Activated CD4-positive, alpha-beta T cell treated with anti-CD3 and anti-CD28 coated beads, Interleukin-2, amount 10 ng/mL, durations not matched to agents 7 days and 5 days (primary cell): ENCODE measurements around the gene TDRD3. TPM values are rescaled to one million over a fixed set of nuclear protein-coding genes. Genes with fewer than 3 reads are reported as not detected.
A peak's percentile ranks its signal among the peaks of the same experiment; 100 is the strongest.
"Not testable (repeated sequence)": the region's sequence is repeated elsewhere in the genome, so short reads cannot be mapped to it uniquely, and the experiment has no call there.

ENCODE experiments used
- CTCF ChIA-PET: fragments of 350-600 bp; sonication (Branson Sonifier 250); formaldehyde crosslinking; loops from one replicate; lab custom pipeline; 2021; ENCODE audit warnings: antibody characterized with exemption; lab: Charles Lee
- POLR2A ChIA-PET: fragments of 350-600 bp; sonication (Branson Sonifier 250); formaldehyde crosslinking; loops from one replicate; lab custom pipeline; 2021; ENCODE audit warnings: antibody characterized with exemption; lab: Charles Lee
- DNase-seq: peaks from one replicate; pipeline ENCODE4 v3.0.0-alpha.2; 2020
- H3K27ac Mint-ChIP-seq: one replicate; pipeline ENCODE4 v1.8.0; 2021; ENCODE audit warnings: mild to moderate bottlenecking, moderate library complexity, mixed read lengths
- H3K27me3 Mint-ChIP-seq: one replicate; pipeline ENCODE4 v1.8.0; 2021; ENCODE audit warnings: mixed read lengths
- H3K36me3 Mint-ChIP-seq: one replicate; pipeline ENCODE4 v1.8.0; 2021; ENCODE audit warnings: low read depth, mixed read lengths
- H3K4me1 Mint-ChIP-seq: one replicate; pipeline ENCODE4 v1.8.0; 2021; ENCODE audit warnings: mixed read lengths
- H3K4me3 Mint-ChIP-seq: one replicate; pipeline ENCODE4 v1.8.0; 2021; ENCODE audit warnings: mild to moderate bottlenecking, moderate library complexity, mixed read lengths
- H3K9me3 Mint-ChIP-seq: one replicate; pipeline ENCODE4 v1.8.0; 2021; ENCODE audit warnings: mixed read lengths
- total RNA-seq, 2 experiments: library from RNA; stranded (reverse); gene quantifications; one replicate each; pipeline ENCODE4 v1.2.3, GENCODE V29; 2021

Gene TDRD3
- total RNA-seq, 2 experiments from 2014 or later, result 22.5 to 25.3 TPM

DNA sequence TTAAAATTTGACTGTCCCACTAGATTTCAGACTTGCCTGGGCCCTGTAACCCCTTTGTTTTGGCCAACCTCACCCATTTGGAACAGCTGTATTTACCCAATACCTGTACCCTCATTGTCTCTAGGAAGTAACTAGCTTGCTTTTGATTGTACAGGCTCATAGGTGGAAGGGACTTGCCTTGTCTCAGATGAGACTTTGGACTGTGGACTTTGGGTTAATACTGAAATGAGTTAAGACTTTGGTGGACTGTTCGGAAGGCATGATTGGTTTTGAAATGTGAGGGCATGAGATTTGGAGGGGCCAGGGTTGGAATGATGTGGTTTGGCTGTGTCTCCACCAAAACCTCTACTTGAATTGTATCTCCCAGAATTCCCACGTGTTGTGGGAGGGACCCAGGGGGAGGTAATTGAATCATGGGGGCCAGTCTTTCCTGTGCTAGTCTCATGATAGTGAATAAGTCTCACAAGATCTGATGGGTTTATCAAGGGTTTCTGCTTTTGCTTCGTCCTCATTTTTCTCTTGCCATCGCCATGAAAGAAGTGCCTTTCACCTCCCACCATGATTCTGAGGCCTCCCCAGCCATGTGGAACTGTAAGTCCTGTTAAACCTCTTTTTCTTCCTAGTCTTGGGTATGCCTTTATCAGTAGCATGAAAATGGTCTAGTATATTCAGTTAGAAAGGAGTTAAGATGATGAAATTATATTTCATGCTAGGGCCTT, 12.7 kb downstream of the TDRD3 start:
- H3K4me3 Mint-ChIP-seq, POLR2A ChIA-PET, H3K27ac Mint-ChIP-seq, H3K27me3 Mint-ChIP-seq, CTCF ChIA-PET, DNase-seq: not testable (repeated sequence)
- Mint-ChIP-seq H3K9me3 (peaks cover 18% of the 10 kb centered on the region), H3K4me1 (peaks cover 24% of the 10 kb centered on the region), H3K36me3 (peaks cover 22% of the 10 kb centered on the region)

DNA sequence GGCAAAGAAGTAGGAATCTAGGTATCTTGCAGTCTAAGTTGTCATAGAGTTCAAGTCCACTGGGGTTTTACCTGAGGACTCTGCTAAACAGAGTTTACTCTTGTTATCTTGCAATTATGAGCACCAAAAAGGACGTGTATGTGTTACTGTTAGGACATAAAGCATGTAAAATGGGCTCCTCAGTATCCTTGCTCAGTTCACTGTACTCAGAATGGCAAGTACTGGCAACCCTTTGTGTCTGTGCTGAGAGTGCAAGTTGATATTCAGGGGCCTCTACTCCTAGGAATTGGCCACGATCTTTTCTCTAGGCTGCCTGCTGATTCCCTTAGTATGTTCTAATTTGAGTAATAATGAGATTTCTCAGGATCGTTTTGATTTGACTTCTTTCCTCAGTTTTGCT, 13.3 kb downstream of the TDRD3 start:
- peaks cover 24% of the 10 kb centered on the region for H3K4me1 Mint-ChIP-seq
- no peak overlapping the region for H3K4me3 Mint-ChIP-seq
- ChIA-PET POLR2A (no interaction called here), CTCF (no interaction called here)
- no peak overlapping the region for H3K27ac Mint-ChIP-seq
- no peak for DNase-seq
- H3K36me3 Mint-ChIP-seq, result peaks cover 19% of the 10 kb centered on the region
- H3K9me3 Mint-ChIP-seq, result peaks cover 17% of the 10 kb centered on the region
- H3K27me3 Mint-ChIP-seq, result no peaks in the 10 kb centered on the region

GRCh38 chr13:60411464-60411863, 14.4 kb downstream of the TDRD3 start:
- CTCF ChIA-PET, result interaction anchor here (0.9 to 1.4 kb wide), 2 partner anchors 15 to 20 kb away, joined by 3 to 4 read pairs; partner anchors contain the start of gene TDRD3

GRCh38 chr13:60411983-60412382, 15.0 kb downstream of the TDRD3 start:
- CTCF ChIA-PET, result interaction anchor here (0.9 to 1.4 kb wide), 2 partner anchors 15 to 21 kb away, joined by 3 to 4 read pairs; partner anchors contain the start of gene TDRD3
- H3K4me3 Mint-ChIP-seq, result no peak overlapping the region
- H3K27ac Mint-ChIP-seq, result no peak overlapping the region
- POLR2A ChIA-PET, result no interaction called here
- no peaks in the 10 kb centered on the region for H3K27me3 Mint-ChIP-seq
- H3K9me3 Mint-ChIP-seq, result peaks cover 13% of the 10 kb centered on the region
- H3K4me1 Mint-ChIP-seq, result peaks cover 19% of the 10 kb centered on the region
- no peak for DNase-seq
- peaks cover 15% of the 10 kb centered on the region for H3K36me3 Mint-ChIP-seq

More at GRCh38 chr13:60411464-60411863, 14.4 kb downstream of the TDRD3 start:
- Mint-ChIP-seq H3K4me1 (peaks cover 19% of the 10 kb centered on the region), H3K9me3 (peaks cover 14% of the 10 kb centered on the region), H3K36me3 (peaks cover 15% of the 10 kb centered on the region), H3K4me3 (no peak overlapping the region), H3K27me3 (no peaks in the 10 kb centered on the region), H3K27ac (no peak overlapping the region)
- POLR2A ChIA-PET, result no interaction called here
- DNase-seq, result no peak

- ChIA-PET POLR2A (no interaction called here), CTCF (no interaction called here)
- Mint-ChIP-seq H3K9me3 (peaks cover 5% of the 10 kb centered on the region), H3K36me3 (peaks cover 16% of the 10 kb centered on the region), H3K27ac (no peak overlapping the region), H3K27me3 (no peaks in the 10 kb centered on the region), H3K4me1 (peaks cover 24% of the 10 kb centered on the region), H3K4me3 (no peak overlapping the region)
- no peak for DNase-seq
Observed at GRCh38 chr13:60412909-60413616, 16.0 kb downstream of the TDRD3 start.

GRCh38 chr13:60414177-60414576, 17.2 kb downstream of the TDRD3 start:
- CTCF ChIA-PET, result no interaction called here
- POLR2A ChIA-PET, result no interaction called here
- Mint-ChIP-seq H3K4me1 (peaks cover 25% of the 10 kb centered on the region), H3K27me3 (no peaks in the 10 kb centered on the region), H3K4me3 (no peak overlapping the region), H3K36me3 (peaks cover 11% of the 10 kb centered on the region), H3K27ac (no peak overlapping the region), H3K9me3 (peaks cover 9% of the 10 kb centered on the region)
- DNase-seq, result no peak

GRCh38 chr13:60417734-60418133, 20.7 kb downstream of the TDRD3 start:
- CTCF ChIA-PET, result no interaction called here

GRCh38 chr13:60418954-60419353, 21.9 kb downstream of the TDRD3 start:
- Mint-ChIP-seq H3K4me1 (peaks cover 6% of the 10 kb centered on the region), H3K27ac (no peak overlapping the region), H3K4me3 (no peak overlapping the region), H3K9me3 (peaks cover 13% of the 10 kb centered on the region), H3K27me3 (no peaks in the 10 kb centered on the region), H3K36me3 (peaks cover 12% of the 10 kb centered on the region)
- CTCF ChIA-PET, result no interaction called here
- POLR2A ChIA-PET, result no interaction called here
- DNase-seq, result no peak

More at GRCh38 chr13:60417734-60418133, 20.7 kb downstream of the TDRD3 start:
- H3K27ac Mint-ChIP-seq, result no peak overlapping the region
- no peak for DNase-seq
- H3K27me3 Mint-ChIP-seq, result no peaks in the 10 kb centered on the region
- no peak overlapping the region for H3K4me3 Mint-ChIP-seq
- H3K36me3 Mint-ChIP-seq, result peaks cover 12% of the 10 kb centered on the region
- POLR2A ChIA-PET, result no interaction called here
- H3K4me1 Mint-ChIP-seq, result peaks cover 6% of the 10 kb centered on the region
- peaks cover 13% of the 10 kb centered on the region for H3K9me3 Mint-ChIP-seq

DNA sequence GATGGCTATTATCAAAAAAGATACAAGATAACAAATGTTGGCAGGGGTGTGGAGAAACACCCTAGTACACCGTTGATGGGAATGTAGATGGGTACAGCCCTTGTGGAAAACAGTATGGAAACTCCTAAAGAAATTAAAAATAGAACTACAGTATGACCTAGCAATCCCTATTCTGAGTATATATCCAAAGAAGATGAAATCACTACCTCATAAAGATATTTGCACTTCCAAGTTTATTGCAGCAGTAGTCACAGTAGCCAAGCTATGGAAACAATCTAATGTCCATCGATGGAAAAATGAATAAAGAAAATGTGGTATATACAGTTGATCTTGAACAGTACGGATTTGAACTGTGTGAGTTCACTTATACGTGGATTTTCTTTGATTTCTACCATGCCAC, 28.3 kb downstream of the TDRD3 start:
- no peak overlapping the region for H3K4me3 Mint-ChIP-seq
- peaks cover 14% of the 10 kb centered on the region for H3K4me1 Mint-ChIP-seq
- peaks cover 4% of the 10 kb centered on the region for H3K36me3 Mint-ChIP-seq
- no peaks in the 10 kb centered on the region for H3K27me3 Mint-ChIP-seq
- ChIA-PET POLR2A (no interaction called here), CTCF (no interaction called here)
- H3K27ac Mint-ChIP-seq, result no peak overlapping the region
- no peak for DNase-seq
- H3K9me3 Mint-ChIP-seq, result peaks cover 4% of the 10 kb centered on the region

DNA sequence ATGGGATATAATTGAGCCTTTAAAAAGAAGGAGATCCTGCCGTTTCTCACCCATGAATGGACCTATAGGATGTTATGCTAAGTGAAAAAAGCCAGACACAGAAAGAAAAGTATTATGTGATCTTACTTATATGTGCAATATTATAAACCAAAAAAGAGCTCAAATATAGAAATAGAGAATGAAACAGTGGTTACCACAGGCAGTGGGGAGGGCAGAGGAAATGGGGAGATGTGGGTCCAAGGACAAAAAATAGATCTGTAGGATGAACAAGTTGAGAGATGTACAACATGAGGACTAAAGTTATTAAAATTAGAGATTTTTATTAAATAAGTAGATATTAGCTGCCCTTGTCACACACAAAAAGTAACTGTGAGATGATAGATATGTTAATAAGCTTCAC, 29.1 kb downstream of the TDRD3 start:
- H3K27ac Mint-ChIP-seq, result no peak overlapping the region
- POLR2A ChIA-PET, result no interaction called here

DNA sequence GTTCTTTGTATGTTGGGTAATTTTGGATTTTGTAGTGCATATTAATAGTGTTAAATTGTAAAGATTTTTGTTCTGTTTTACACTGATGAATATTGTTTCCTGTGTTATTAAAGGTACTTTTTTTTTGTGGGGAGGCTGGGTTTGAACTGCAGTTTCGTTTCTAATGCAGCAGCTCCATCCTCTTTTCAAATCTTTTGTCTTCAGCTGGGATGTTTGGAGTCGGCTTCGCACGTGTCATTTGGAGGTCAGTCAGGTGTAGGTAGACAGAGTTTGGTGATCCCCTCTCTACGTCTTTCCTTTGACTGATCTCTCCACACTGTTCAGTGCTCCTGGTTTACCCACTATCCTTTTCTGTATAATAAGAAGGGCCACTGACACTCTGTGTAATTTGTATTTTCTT, 30.3 kb downstream of the TDRD3 start:
- POLR2A ChIA-PET, result no interaction called here
- peaks cover 14% of the 10 kb centered on the region for H3K4me1 Mint-ChIP-seq
- no peaks in the 10 kb centered on the region for H3K27me3 Mint-ChIP-seq
- DNase-seq, result no peak
- no peak overlapping the region for H3K4me3 Mint-ChIP-seq
- no peaks in the 10 kb centered on the region for H3K9me3 Mint-ChIP-seq
- CTCF ChIA-PET, result no interaction called here
- H3K36me3 Mint-ChIP-seq, result no peaks in the 10 kb centered on the region
- no peak overlapping the region for H3K27ac Mint-ChIP-seq

More for the DNA sequence above, 29.1 kb downstream of the TDRD3 start:
- Mint-ChIP-seq H3K4me3 (no peak overlapping the region), H3K4me1 (peaks cover 14% of the 10 kb centered on the region), H3K27me3 (no peaks in the 10 kb centered on the region), H3K9me3 (peaks cover 1% of the 10 kb centered on the region), H3K36me3 (peaks cover under 1% of the 10 kb centered on the region)
- CTCF ChIA-PET, result no interaction called here
- DNase-seq, result no peak

DNA sequence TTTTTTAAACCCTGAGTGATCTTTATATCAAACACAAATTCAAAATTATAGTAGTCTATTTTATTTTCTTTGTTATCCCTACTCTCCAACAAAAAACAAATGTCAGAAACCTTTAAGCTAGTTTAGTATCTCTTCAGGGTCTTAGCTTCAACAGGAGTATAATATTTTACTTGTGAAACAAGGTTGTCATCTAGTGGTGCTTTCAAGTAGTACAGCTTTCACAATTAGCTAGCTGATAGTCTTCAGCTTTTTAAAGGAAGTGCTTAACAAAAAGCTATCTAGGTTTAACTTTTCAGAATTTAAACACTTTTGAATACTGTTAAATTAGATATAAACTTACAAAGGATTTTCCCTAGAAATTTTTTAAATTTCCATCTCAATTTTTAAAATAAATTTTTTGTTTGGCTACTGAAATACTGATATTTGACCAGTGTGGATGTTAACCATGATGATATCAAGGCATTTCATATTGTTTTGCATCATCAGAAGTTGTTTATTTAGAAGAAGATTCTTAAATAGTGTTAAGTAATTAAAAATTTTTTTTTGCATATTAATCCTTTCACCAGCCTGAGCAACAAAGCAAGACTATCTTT, 34.2 kb downstream of the TDRD3 start:
- DNase-seq, result peak; percentile 20
- ChIA-PET POLR2A (interaction anchor here (0.6 kb wide), 1 partner anchor 171 kb away, joined by 4 read pairs; no protein-coding TSS in a partner anchor), CTCF (interaction anchor here (0.7 to 1.0 kb wide), 2 partner anchors 34 to 1040 kb away, joined by 3 to 4 read pairs; partner anchors contain the start of gene TDRD3)
- H3K36me3 Mint-ChIP-seq, result no peaks in the 10 kb centered on the region
- no peak overlapping the region for H3K27ac Mint-ChIP-seq
- no peaks in the 10 kb centered on the region for H3K27me3 Mint-ChIP-seq
- H3K9me3 Mint-ChIP-seq, result no peaks in the 10 kb centered on the region
- H3K4me1 Mint-ChIP-seq, result peaks cover 22% of the 10 kb centered on the region
- H3K4me3 Mint-ChIP-seq, result no peak overlapping the region

DNA sequence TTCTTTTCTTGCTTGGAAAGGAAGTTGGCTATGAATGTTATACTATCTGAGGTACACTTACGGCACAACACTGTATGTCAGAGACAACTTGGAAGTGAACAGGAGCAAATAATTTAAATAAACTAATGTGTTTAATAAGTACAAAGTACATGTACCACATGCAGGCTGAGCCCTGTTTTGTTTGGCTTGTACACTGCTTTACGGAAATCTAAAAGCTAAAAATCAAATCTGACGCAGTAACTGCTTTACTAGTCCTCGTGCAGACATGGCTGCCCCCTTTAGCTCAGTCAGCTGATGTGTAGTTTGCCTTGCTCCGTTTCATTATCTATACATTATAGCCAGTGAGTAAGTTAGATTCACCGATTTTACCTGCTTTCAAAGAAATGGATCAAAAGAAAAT, 36.5 kb downstream of the TDRD3 start:
- no peak for DNase-seq
- Mint-ChIP-seq H3K36me3 (peaks cover 3% of the 10 kb centered on the region), H3K27ac (no peak overlapping the region), H3K4me1 (peaks cover 11% of the 10 kb centered on the region), H3K4me3 (no peak overlapping the region), H3K9me3 (peaks cover 1% of the 10 kb centered on the region), H3K27me3 (no peaks in the 10 kb centered on the region)
- ChIA-PET POLR2A (no interaction called here), CTCF (interaction anchor here (0.8 kb wide), 1 partner anchor 15 kb away, joined by 3 read pairs; no protein-coding TSS in a partner anchor)
